MM.1S (cell line): Measurements from ENCODE around the gene KLC1.

ENCODE experiments used
- EZH2 ChIP-seq: fragments of 300-600 bp; sonication (generic); optimal IDR thresholded peaks from 2 replicates; pipeline ENCODE3; 2017; ENCODE audit warnings: low read depth, mild to moderate bottlenecking, antibody characterized with exemption, low read length, mixed read lengths
- EZH2phosphoT487 ChIP-seq: fragments of 300-600 bp; sonication (generic); IDR thresholded peaks from 2 replicates; pipeline ENCODE4 v1.6.1; 2018; ENCODE audit warnings: antibody characterized with exemption, low read length
- TF ChIP-seq, protein P1 (sequence below): fragments of 300-600 bp; sonication (generic); IDR thresholded peaks from 2 replicates; pipeline ENCODE4 v1.5.1; 2016; ENCODE audit warnings: antibody characterized with exemption, low read length, mixed read lengths

DNA sequence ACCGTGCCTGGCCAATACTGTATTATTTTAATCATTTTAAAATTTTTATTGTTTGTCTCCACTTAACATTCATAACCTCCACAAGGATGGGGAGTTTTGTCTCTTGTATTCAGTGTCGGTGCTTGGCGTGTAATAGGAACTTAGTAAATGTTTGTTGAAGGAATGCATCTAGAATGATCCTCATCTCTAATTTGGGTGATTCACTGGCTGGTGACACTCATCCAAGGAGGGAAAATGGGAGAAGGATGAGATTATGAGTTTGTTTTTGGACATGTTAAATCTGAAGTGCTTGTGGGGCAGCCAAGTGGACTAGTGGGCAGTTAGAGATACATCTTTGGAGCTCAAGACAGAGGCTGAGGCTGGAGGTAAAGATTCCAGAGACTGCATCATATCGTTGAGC is 5.1 kb downstream of the KLC1 start:
- TF ChIP-seq, protein P1, sequence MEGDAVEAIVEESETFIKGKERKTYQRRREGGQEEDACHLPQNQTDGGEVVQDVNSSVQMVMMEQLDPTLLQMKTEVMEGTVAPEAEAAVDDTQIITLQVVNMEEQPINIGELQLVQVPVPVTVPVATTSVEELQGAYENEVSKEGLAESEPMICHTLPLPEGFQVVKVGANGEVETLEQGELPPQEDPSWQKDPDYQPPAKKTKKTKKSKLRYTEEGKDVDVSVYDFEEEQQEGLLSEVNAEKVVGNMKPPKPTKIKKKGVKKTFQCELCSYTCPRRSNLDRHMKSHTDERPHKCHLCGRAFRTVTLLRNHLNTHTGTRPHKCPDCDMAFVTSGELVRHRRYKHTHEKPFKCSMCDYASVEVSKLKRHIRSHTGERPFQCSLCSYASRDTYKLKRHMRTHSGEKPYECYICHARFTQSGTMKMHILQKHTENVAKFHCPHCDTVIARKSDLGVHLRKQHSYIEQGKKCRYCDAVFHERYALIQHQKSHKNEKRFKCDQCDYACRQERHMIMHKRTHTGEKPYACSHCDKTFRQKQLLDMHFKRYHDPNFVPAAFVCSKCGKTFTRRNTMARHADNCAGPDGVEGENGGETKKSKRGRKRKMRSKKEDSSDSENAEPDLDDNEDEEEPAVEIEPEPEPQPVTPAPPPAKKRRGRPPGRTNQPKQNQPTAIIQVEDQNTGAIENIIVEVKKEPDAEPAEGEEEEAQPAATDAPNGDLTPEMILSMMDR = no peak
- TF ChIP-seq EZH2 (no peak), EZH2phosphoT487 (no peak)
